ENCODE measurements around the gene CRAMP1. TPM values are rescaled to one million over a fixed set of nuclear protein-coding genes. Genes with fewer than 3 reads are reported as not detected.

CRAMP1 gene
- total and polyA plus RNA-seq, 2 donors (not counting 3 experiments of a cell fraction or from before 2014, with no cell fraction given), result 21.5 to 30.8 TPM

DNA sequence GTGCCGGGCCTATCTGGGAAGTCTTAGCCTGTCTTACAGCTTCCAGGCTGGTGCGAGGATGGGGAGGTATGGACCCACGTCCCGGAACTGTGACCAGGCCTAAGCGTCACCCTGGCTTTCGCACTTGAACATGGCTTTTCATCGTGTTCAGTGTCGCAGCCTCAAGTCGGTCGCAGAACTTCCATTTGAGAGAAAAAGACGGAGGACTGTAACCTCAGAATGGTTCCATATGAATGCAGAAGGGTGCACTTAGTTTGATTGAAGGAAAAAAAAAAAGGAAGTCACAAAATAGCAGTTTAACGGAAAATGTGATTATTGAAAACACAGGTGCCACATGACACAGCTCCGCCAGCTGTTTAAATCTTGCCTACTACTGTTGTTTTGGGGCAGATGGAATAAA lies 35.7 kb downstream of the CRAMP1 start:
- Histone ChIP-seq H3K27ac (ENCODE audit: insufficient read depth, low read depth, low read length) (no peak overlapping the region), H3K9ac (replicated peaks; ENCODE audit: extremely low read depth, insufficient read depth, low read length) (no peak overlapping the region), H3K27me3 (ENCODE audit: control insufficient read depth in 2 of 2, insufficient read depth in 2 of 2, low read length in 2 of 2) (no peaks in the 10 kb centered on the region), H3K4me3 (replicated peaks in 1 of 3; ENCODE audit: insufficient read depth in 1 of 3, low read depth in 1 of 3, low read length in 3 of 3) (no peak overlapping the region), H3K36me3 (ENCODE audit: control insufficient read depth in 2 of 2, extremely low read depth in 1 of 2, insufficient read depth in 2 of 2, low read length in 2 of 2) (peaks cover 0 to 31% of the 10 kb centered on the region in 2 experiments), H3K9me3 (replicated peaks; ENCODE audit: control insufficient read depth, insufficient read depth, low read length) (no peaks in the 10 kb centered on the region), H4K20me1 (replicated peaks; ENCODE audit: control insufficient read depth, extremely low read depth, insufficient read depth, low read length) (no peaks in the 10 kb centered on the region), H3K4me1 (ENCODE audit: control insufficient read depth, extremely low read depth, insufficient read depth, low read length) (no peaks in the 10 kb centered on the region), H2AFZ (ENCODE audit: low read depth, low read length) (no peak overlapping the region), H3K4me2 (ENCODE audit: insufficient read depth, low read length) (no peak overlapping the region), H3K79me2 (ENCODE audit: control insufficient read depth, insufficient read depth, low read length) (peaks cover 7% of the 10 kb centered on the region), H3K9me1 (replicated peaks; ENCODE audit: control insufficient read depth, extremely low read depth, insufficient read depth, low read length) (no peaks in the 10 kb centered on the region)
- CTCF ChIA-PET, result interaction anchor here (0.8 to 1.3 kb wide), 4 partner anchors 58 to 154 kb away, joined by 3 to 4 read pairs (median 3); partner anchors contain the start of gene MAPK8IP3
- dilution Hi-C loops (cut with MboI; ENCODE audit: extremely low pct_ligation_motif_present, low sequenced_read_pairs), result no loop called here
- POLR2A ChIA-PET, result no interaction called here
- no TSS peak for BruUV-seq (replicated peaks)
- intact Hi-C loops (cut with micrococcal nuclease), result no loop called here
- FAIRE-seq (no peak), DNase-seq (ENCODE audit: low read depth, low spot score) (no peak)
- TF ChIP-seq MYC (IDR thresholded peaks at IDR 0.05; ENCODE audit: low read depth, low read length), result no peak
- TF ChIP-seq JUN (IDR thresholded peaks at IDR 0.05; ENCODE audit: borderline replicate concordance, insufficient read depth, insufficient read length, low read depth), result no peak
- TF ChIP-seq GATA2 (IDR thresholded peaks at IDR 0.05; ENCODE audit: insufficient read depth, insufficient read length, low read depth, low read length), result no peak
- TF ChIP-seq POLR2A (IDR thresholded peaks at IDR 0.05; ENCODE audit: low read depth, low read length), result no peak
- TF ChIP-seq POLR2AphosphoS5 (IDR thresholded peaks at IDR 0.05; ENCODE audit: insufficient read depth, low read depth, low read length), result no peak
- no peak for TF ChIP-seq EZH2 (IDR thresholded peaks at IDR 0.05; ENCODE audit: borderline replicate concordance, low read depth, low read length, severe bottlenecking)
- TF ChIP-seq, protein P1, sequence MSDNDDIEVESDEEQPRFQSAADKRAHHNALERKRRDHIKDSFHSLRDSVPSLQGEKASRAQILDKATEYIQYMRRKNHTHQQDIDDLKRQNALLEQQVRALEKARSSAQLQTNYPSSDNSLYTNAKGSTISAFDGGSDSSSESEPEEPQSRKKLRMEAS (IDR thresholded peaks at IDR 0.05; ENCODE audit: insufficient read depth, insufficient read length), result no peak
- TF ChIP-seq, protein P2, sequence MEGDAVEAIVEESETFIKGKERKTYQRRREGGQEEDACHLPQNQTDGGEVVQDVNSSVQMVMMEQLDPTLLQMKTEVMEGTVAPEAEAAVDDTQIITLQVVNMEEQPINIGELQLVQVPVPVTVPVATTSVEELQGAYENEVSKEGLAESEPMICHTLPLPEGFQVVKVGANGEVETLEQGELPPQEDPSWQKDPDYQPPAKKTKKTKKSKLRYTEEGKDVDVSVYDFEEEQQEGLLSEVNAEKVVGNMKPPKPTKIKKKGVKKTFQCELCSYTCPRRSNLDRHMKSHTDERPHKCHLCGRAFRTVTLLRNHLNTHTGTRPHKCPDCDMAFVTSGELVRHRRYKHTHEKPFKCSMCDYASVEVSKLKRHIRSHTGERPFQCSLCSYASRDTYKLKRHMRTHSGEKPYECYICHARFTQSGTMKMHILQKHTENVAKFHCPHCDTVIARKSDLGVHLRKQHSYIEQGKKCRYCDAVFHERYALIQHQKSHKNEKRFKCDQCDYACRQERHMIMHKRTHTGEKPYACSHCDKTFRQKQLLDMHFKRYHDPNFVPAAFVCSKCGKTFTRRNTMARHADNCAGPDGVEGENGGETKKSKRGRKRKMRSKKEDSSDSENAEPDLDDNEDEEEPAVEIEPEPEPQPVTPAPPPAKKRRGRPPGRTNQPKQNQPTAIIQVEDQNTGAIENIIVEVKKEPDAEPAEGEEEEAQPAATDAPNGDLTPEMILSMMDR (IDR thresholded peaks at IDR 0.05; ENCODE audit: extremely low read depth in 1 of 2, insufficient read depth in 1 of 2, low read depth in 1 of 2, low read length in 2 of 2), result no peak
- TF ChIP-seq FOS (IDR thresholded peaks at IDR 0.05; ENCODE audit: borderline replicate concordance, insufficient read depth, low read length), result no peak
